HEK293T (cell line): ENCODE measurements around the gene NEIL1.

Experiments
- ARNT ChIP-seq: fragments of 450-650 bp; IDR thresholded peaks from 2 replicates; pipeline ENCODE4 v1.6.1; 2017; ENCODE audit warnings: mild to moderate bottlenecking
- BHLHE40 ChIP-seq: fragments of 450-650 bp; IDR thresholded peaks from 2 replicates; pipeline ENCODE4 v1.6.1; 2016; ENCODE audit warnings: mild to moderate bottlenecking, moderate library complexity, borderline replicate concordance
- ELF4 ChIP-seq: fragments of 450-650 bp; IDR thresholded peaks from 2 replicates; pipeline ENCODE4 v1.6.1; 2017; ENCODE audit warnings: antibody characterized with exemption
- FOXK2 ChIP-seq: fragments of 450-650 bp; IDR thresholded peaks from 2 replicates; pipeline ENCODE4 v1.6.1; 2016; ENCODE audit warnings: mild to moderate bottlenecking
- FOXM1 ChIP-seq: fragments of 450-650 bp; IDR thresholded peaks from 2 replicates; pipeline ENCODE4 v1.6.1; 2017; ENCODE audit warnings: mild to moderate bottlenecking, borderline replicate concordance
- HDGF ChIP-seq: fragments of 450-650 bp; IDR thresholded peaks from 2 replicates; pipeline ENCODE4 v1.6.1; 2017; ENCODE audit warnings: antibody characterized with exemption, borderline replicate concordance
- NFRKB ChIP-seq: fragments of 450-650 bp; IDR thresholded peaks from 2 replicates; pipeline ENCODE4 v1.6.1; 2016; ENCODE audit warnings: mild to moderate bottlenecking, moderate library complexity
- SP1 ChIP-seq: fragments of 450-650 bp; IDR thresholded peaks from 2 replicates; pipeline ENCODE4 v1.6.1; 2017
- SUZ12 ChIP-seq: fragments of 450-650 bp; IDR thresholded peaks from 2 replicates; pipeline ENCODE4 v1.6.1; 2016; ENCODE audit warnings: mild to moderate bottlenecking
- TF ChIP-seq, protein P1 (sequence below): fragments of 450-650 bp; IDR thresholded peaks from 2 replicates; pipeline ENCODE4 v1.6.1; 2016

DNA sequence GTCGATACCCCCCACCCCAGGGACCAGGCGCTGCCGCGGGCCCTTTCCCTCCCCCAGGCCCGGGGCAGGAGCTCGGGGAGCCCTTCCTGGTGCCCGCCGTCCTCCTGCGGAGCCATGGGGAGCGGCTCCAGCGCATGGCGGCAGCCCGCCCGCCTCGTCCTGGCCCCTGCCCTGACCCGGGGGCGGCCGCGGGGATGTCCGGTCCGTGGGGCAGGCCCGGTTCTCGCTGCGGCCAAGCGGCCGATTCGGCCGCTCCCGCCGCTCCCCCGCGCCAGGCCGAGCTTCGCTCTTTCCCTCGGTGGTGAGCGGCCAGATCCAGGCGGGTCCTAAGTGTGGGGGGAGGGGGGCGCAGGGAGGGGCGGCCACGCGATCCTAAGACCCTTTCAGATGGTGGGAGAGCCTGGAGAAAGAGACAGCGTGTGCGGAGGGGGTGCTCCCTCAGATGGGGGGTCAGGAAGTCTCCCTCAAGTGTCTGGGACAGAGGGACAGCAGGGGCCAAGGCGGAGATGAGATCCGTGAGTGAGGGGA lies 1.3 kb downstream of the NEIL1 start:
- TF ChIP-seq, protein P1, sequence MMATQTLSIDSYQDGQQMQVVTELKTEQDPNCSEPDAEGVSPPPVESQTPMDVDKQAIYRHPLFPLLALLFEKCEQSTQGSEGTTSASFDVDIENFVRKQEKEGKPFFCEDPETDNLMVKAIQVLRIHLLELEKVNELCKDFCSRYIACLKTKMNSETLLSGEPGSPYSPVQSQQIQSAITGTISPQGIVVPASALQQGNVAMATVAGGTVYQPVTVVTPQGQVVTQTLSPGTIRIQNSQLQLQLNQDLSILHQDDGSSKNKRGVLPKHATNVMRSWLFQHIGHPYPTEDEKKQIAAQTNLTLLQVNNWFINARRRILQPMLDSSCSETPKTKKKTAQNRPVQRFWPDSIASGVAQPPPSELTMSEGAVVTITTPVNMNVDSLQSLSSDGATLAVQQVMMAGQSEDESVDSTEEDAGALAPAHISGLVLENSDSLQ = no peak
- TF ChIP-seq ARNT = no peak
- TF ChIP-seq FOXK2 = no peak
- peak; percentile 43; the same call in 1 of the 2 replicates for TF ChIP-seq FOXM1
- TF ChIP-seq NFRKB = no peak
- TF ChIP-seq ELF4 = no peak
- no peak for TF ChIP-seq SP1
- TF ChIP-seq SUZ12 = no peak
- TF ChIP-seq BHLHE40 = no peak
- no peak for TF ChIP-seq HDGF
